DOHH2 (cell line): ENCODE data around the gene MARCHF11.

ENCODE experiments used
- H3F3A ChIP-seq: fragments of 200-600 bp; sonication (generic), shearing (Covaris generic); 2 replicates; pipeline ENCODE4 v1.6.0; 2016; ENCODE audit warnings: antibody characterized with exemption, mild to moderate bottlenecking; ENCODE audit not compliant: control insufficient read depth, insufficient read depth
- H3K27ac ChIP-seq: fragments of 200-600 bp; sonication (generic); 2 replicates; pipeline ENCODE4 v1.5.1; 2014; ENCODE audit warnings: low read depth, mild to moderate bottlenecking, low read length, moderate library complexity
- H3K27me3 ChIP-seq: fragments of 200-600 bp; sonication (generic); 2 replicates; pipeline ENCODE4 v1.6.1; 2014; ENCODE audit warnings: mild to moderate bottlenecking, low read length, mixed read lengths; ENCODE audit not compliant: control insufficient read depth
- H3K36me3 ChIP-seq: fragments of 200-600 bp; sonication (generic); 2 replicates; pipeline ENCODE4 v1.6.1; 2014; ENCODE audit warnings: mild to moderate bottlenecking, low read length, moderate library complexity, mixed read lengths; ENCODE audit not compliant: control insufficient read depth
- H3K4me1 ChIP-seq: fragments of 200-600 bp; sonication (generic); 2 replicates; pipeline ENCODE4 v1.6.1; 2014; ENCODE audit warnings: mild to moderate bottlenecking, low read length, mixed read lengths; ENCODE audit not compliant: control insufficient read depth
- H3K4me2 ChIP-seq: fragments of 200-600 bp; sonication (generic); 2 replicates; pipeline ENCODE4 v1.6.0; 2014; ENCODE audit warnings: mild to moderate bottlenecking, low read length, moderate library complexity
- H3K4me3 ChIP-seq: fragments of 200-600 bp; sonication (generic); 2 replicates; pipeline ENCODE4 v1.5.1; 2014; ENCODE audit warnings: mild to moderate bottlenecking, low read length, mixed read lengths
- H3K79me2 ChIP-seq: fragments of 200-600 bp; sonication (generic); 2 replicates; pipeline ENCODE4 v1.6.1; 2014; ENCODE audit warnings: mild to moderate bottlenecking, low read length, mixed read lengths; ENCODE audit not compliant: control insufficient read depth
- H3K9me2 ChIP-seq: fragments of 200-600 bp; sonication (generic); replicated peaks from 2 replicates; pipeline ENCODE4 v1.6.1; 2014; ENCODE audit warnings: mild to moderate bottlenecking, low read length, mixed read lengths; ENCODE audit not compliant: control insufficient read depth
- H3K9me3 ChIP-seq: fragments of 200-600 bp; sonication (generic); 2 replicates; pipeline ENCODE4 v1.6.1; 2014; ENCODE audit warnings: antibody characterized with exemption, low read length, mixed read lengths; ENCODE audit not compliant: control insufficient read depth, insufficient read depth
- H4K20me1 ChIP-seq: fragments of 200-600 bp; sonication (generic); 2 replicates; pipeline ENCODE4 v1.6.0; 2014; ENCODE audit warnings: low read depth, mild to moderate bottlenecking, antibody characterized with exemption, low read length, moderate library complexity; ENCODE audit not compliant: control insufficient read depth, insufficient read depth
- EZH2phosphoT487 ChIP-seq: fragments of 200-600 bp; sonication (generic); IDR thresholded peaks from 2 replicates; pipeline ENCODE4 v1.6.1; 2017; ENCODE audit warnings: borderline replicate concordance, mild to moderate bottlenecking, antibody characterized with exemption, low read length, moderate library complexity, mixed read lengths
- TF ChIP-seq, protein P1 (sequence below): fragments of 200-600 bp; sonication (generic); IDR thresholded peaks from one replicate; pipeline ENCODE4 v1.5.1; 2014; ENCODE audit warnings: antibody characterized with exemption, mild to moderate bottlenecking, low read depth, low read length; ENCODE audit not compliant: poor library complexity, severe bottlenecking

The MARCHF11 gene

GRCh38 chr5:16152601-16153568 is 26.7 kb downstream of the MARCHF11 start:
- no peak for TF ChIP-seq EZH2phosphoT487
- TF ChIP-seq, protein P1, sequence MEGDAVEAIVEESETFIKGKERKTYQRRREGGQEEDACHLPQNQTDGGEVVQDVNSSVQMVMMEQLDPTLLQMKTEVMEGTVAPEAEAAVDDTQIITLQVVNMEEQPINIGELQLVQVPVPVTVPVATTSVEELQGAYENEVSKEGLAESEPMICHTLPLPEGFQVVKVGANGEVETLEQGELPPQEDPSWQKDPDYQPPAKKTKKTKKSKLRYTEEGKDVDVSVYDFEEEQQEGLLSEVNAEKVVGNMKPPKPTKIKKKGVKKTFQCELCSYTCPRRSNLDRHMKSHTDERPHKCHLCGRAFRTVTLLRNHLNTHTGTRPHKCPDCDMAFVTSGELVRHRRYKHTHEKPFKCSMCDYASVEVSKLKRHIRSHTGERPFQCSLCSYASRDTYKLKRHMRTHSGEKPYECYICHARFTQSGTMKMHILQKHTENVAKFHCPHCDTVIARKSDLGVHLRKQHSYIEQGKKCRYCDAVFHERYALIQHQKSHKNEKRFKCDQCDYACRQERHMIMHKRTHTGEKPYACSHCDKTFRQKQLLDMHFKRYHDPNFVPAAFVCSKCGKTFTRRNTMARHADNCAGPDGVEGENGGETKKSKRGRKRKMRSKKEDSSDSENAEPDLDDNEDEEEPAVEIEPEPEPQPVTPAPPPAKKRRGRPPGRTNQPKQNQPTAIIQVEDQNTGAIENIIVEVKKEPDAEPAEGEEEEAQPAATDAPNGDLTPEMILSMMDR: no peak
- Histone ChIP-seq H3K4me2 (no peak overlapping the region), H3K27me3 (no peaks in the 10 kb centered on the region), H3F3A (no peaks in the 10 kb centered on the region), H3K27ac (no peak overlapping the region), H3K79me2 (no peaks in the 10 kb centered on the region), H3K4me3 (no peak overlapping the region), H3K36me3 (no peaks in the 10 kb centered on the region), H3K9me2 (no peaks in the 10 kb centered on the region), H3K9me3 (no peaks in the 10 kb centered on the region), H4K20me1 (no peaks in the 10 kb centered on the region), H3K4me1 (no peaks in the 10 kb centered on the region)

DNA sequence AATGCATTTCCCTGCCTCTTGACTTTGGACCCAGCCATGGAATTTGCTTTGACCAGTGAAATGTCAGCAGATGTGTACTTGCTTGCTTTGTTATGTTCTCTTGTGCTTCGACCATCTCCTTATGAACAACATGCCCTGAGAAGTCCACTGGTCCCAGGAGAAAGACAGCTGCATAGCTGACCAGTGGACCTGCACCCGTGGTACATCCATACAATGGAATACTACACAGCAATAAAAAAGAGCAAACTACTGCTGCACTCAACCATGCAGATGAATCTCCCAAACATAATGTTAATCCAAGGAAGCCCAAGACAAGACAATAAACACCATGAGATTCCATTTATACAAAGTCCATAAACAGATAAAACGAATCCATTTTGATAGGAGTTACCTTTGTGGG is 30.0 kb downstream of the MARCHF11 start:
- Histone ChIP-seq H3K4me2 (no peak overlapping the region), H3K9me3 (no peaks in the 10 kb centered on the region), H3K36me3 (no peaks in the 10 kb centered on the region), H4K20me1 (no peaks in the 10 kb centered on the region), H3K4me3 (no peak overlapping the region), H3K27ac (no peak overlapping the region), H3F3A (no peaks in the 10 kb centered on the region), H3K27me3 (no peaks in the 10 kb centered on the region), H3K4me1 (no peaks in the 10 kb centered on the region), H3K9me2 (no peaks in the 10 kb centered on the region), H3K79me2 (no peaks in the 10 kb centered on the region)
- TF ChIP-seq, protein P1: no peak
- TF ChIP-seq EZH2phosphoT487: no peak

- H3K9me2 ChIP-seq: no peaks in the 10 kb centered on the region
- TF ChIP-seq EZH2phosphoT487: no peak
- TF ChIP-seq, protein P1: no peak
- no peak overlapping the region for H3K4me3 ChIP-seq
- H3K4me1 ChIP-seq: no peaks in the 10 kb centered on the region
- no peaks in the 10 kb centered on the region for H3F3A ChIP-seq
- no peaks in the 10 kb centered on the region for H3K9me3 ChIP-seq
- no peaks in the 10 kb centered on the region for H4K20me1 ChIP-seq
- H3K36me3 ChIP-seq: no peaks in the 10 kb centered on the region
- no peaks in the 10 kb centered on the region for H3K79me2 ChIP-seq
- H3K4me2 ChIP-seq: no peak overlapping the region
- no peaks in the 10 kb centered on the region for H3K27me3 ChIP-seq
- no peak overlapping the region for H3K27ac ChIP-seq
These were observed 32.3 kb downstream of the MARCHF11 start for GRCh38 chr5:16147179-16147900.
